Naive thymus-derived CD4-positive, alpha-beta T cell (primary cell): ENCODE measurements around the gene PTPRC. TPM values are rescaled to one million over a fixed set of nuclear protein-coding genes. Genes with fewer than 3 reads are reported as not detected.

ENCODE experiments used
- ATAC-seq: fragments of 150-1000 bp; cut with Tn5 transposase; 2 replicates; pipeline ENCODE4 v1.10.0; 2021; ENCODE audit warnings: mild to moderate bottlenecking, moderate library complexity
- CTCF ChIA-PET: fragments of 350-600 bp; sonication (Branson Sonifier 250); formaldehyde crosslinking; loops from one replicate; lab custom pipeline; 2021; ENCODE audit warnings: antibody characterized with exemption; lab: Charles Lee
- POLR2A ChIA-PET: fragments of 350-600 bp; sonication (Branson Sonifier 250); formaldehyde crosslinking; loops from one replicate; lab custom pipeline; 2021; ENCODE audit warnings: antibody characterized with exemption, inconsistent platforms; lab: Charles Lee
- DNase-seq, 9 donors: peaks; one replicate each; pipeline versions ENCODE4 v3.0.0 to v3.0.0-alpha.2; 2020 to 2022; ENCODE audit warnings: mixed read lengths in 1 of 9
- H3K27ac ChIP-seq: one replicate; pipeline ENCODE4 v1.7.0; 2013; ENCODE audit warnings: mild to moderate bottlenecking, low read depth, low read length, moderate library complexity
- H3K27me3 ChIP-seq, 2 donors: one replicate each; pipeline ENCODE4 v1.7.0; 2013; ENCODE audit warnings: low read length in 2 of 2, mild to moderate bottlenecking in 2 of 2, moderate library complexity in 2 of 2; ENCODE audit not compliant: control insufficient read depth in 2 of 2, insufficient read depth in 2 of 2
- H3K36me3 ChIP-seq, 3 experiments: 1 replicate in 2 of 3; 2 replicates in 1 of 3; pipeline ENCODE4 v1.7.0; 2013; ENCODE audit warnings: low read length in 3 of 3, mild to moderate bottlenecking in 3 of 3, moderate library complexity in 1 of 3; ENCODE audit not compliant: insufficient read depth in 3 of 3, control insufficient read depth in 2 of 3
- H3K4me1 ChIP-seq, 2 donors: one replicate each; pipeline ENCODE4 v1.7.0; 2013; ENCODE audit warnings: low read length in 2 of 2, mild to moderate bottlenecking in 2 of 2, moderate library complexity in 1 of 2; ENCODE audit not compliant: control insufficient read depth in 2 of 2, insufficient read depth in 2 of 2
- H3K4me3 ChIP-seq: 2 replicates; pipeline ENCODE4 v1.7.0; 2013; ENCODE audit warnings: mild to moderate bottlenecking, low read length
- H3K9me3 ChIP-seq, 3 experiments: 1 replicate in 2 of 3; 2 replicates in 1 of 3; pipeline ENCODE4 v1.7.0; 2013; ENCODE audit warnings: low read length in 3 of 3; ENCODE audit not compliant: control insufficient read depth in 2 of 3
- H3K27ac Mint-ChIP-seq, 9 donors: one replicate each; pipeline ENCODE4 v1.8.0; 2020 to 2022; ENCODE audit warnings: mixed read lengths in 9 of 9, mild to moderate bottlenecking in 8 of 9, moderate library complexity in 5 of 9, inconsistent platforms in 2 of 9
- H3K27me3 Mint-ChIP-seq, 5 donors: one replicate each; pipeline ENCODE4 v1.8.0; 2021 to 2022; ENCODE audit warnings: mixed read lengths in 5 of 5, mild to moderate bottlenecking in 1 of 5
- H3K36me3 Mint-ChIP-seq, 5 donors: one replicate each; pipeline ENCODE4 v1.8.0; 2020 to 2022; ENCODE audit warnings: mixed read lengths in 5 of 5, mild to moderate bottlenecking in 3 of 5, inconsistent platforms in 1 of 5
- H3K4me1 Mint-ChIP-seq, 7 donors: one replicate each; pipeline ENCODE4 v1.8.0; 2020 to 2022; ENCODE audit warnings: mixed read lengths in 7 of 7, mild to moderate bottlenecking in 3 of 7, inconsistent platforms in 1 of 7
- H3K4me3 Mint-ChIP-seq, 10 donors: one replicate each; pipeline ENCODE4 v1.8.0; 2020 to 2022; ENCODE audit warnings: mild to moderate bottlenecking in 10 of 10, mixed read lengths in 10 of 10, moderate library complexity in 6 of 10, inconsistent platforms in 2 of 10
- H3K9me3 Mint-ChIP-seq, 11 donors: one replicate each; pipeline ENCODE4 v1.8.0; 2020 to 2022; ENCODE audit warnings: mixed read lengths in 11 of 11, mild to moderate bottlenecking in 4 of 11, inconsistent platforms in 1 of 11, moderate library complexity in 1 of 11
- intact Hi-C, 2 donors: fragments of 100-400 bp; cut with micrococcal nuclease; formaldehyde crosslinking; loops; one replicate each; pipeline ENCODE4 v1.15.1; 2023
- polyA plus RNA-seq, 2 donors: library from polyadenylated mRNA; unstranded; fragments of 300-500 nt; fragmentation: Illumina TruSeq; gene quantifications; one replicate each; pipeline ENCODE4 v1.2.3, GENCODE V29; 2021
- total RNA-seq, 6 experiments: library from RNA in 5 of 6; stranded (reverse) in 5 of 6; gene quantifications; 1 replicate in 5 of 6; 2 replicates in 1 of 6; pipeline ENCODE4 v1.2.3 and lab custom pipeline; 2021 to 2026

Gene PTPRC
- total and polyA plus RNA-seq, 7 experiments from 2014 or later, result 739 to 1,286 (median 1,064) TPM

DNA sequence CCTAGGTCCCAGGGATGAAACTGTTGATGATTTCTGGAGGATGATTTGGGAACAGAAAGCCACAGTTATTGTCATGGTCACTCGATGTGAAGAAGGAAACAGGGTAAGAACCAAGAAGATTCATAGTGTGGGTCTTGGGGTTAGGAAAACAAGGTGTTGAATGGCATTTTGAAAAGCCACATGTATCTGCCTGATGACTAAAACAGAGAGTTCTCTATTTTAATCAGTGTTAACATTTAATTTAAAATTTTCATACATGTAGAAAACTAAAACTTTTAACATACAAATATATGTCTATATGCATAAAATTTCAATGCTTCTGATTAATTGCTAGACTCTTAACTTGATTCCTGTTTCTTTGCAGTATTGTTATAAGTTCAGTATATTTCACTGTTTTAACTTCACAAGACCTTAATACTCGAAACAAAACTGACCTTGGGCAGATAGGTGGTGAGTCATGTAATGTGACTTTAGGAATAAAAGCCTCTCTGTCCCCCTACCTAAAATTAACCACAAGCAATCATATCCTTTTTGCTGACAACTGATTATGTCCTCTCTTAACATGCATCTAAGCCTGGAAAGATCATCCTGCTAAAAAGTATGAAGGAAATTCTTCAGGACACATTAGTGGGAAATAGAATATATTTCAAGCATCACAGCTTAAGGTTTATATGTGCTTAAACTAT, 95.6 kb downstream of the PTPRC start:
- Mint-ChIP-seq H3K4me1 (peaks cover 41 to 86% (median 82%) of the 10 kb centered on the region in 7 donors), H3K36me3 (peaks cover 34 to 83% (median 80%) of the 10 kb centered on the region in 5 donors), H3K4me3 (peak overlapping the region in 5 of 10 donors; percentile 10 to 37 (median 32)), H3K27me3 (no peaks in the 10 kb centered on the region), H3K9me3 (peaks cover 0 to 13% (median 3%) of the 10 kb centered on the region in 11 donors), H3K27ac (peak overlapping the region; percentile 0 to 79 (median 67))
- Histone ChIP-seq H3K4me1 (peaks cover 9 to 14% of the 10 kb centered on the region in 2 donors), H3K36me3 (peaks cover 19 to 83% (median 75%) of the 10 kb centered on the region in 3 experiments), H3K27ac (no peak overlapping the region), H3K4me3 (no peak overlapping the region), H3K9me3 (no peaks in the 10 kb centered on the region), H3K27me3 (no peaks in the 10 kb centered on the region)
- ATAC-seq, result no peak
- intact Hi-C loops, result loop anchor here in 1 of 2 donors (1.0 kb wide), 1 partner anchor 8 kb away; no protein-coding TSS in a partner anchor
- POLR2A ChIA-PET, result no interaction called here
- CTCF ChIA-PET, result no interaction called here
- no peak for DNase-seq

DNA sequence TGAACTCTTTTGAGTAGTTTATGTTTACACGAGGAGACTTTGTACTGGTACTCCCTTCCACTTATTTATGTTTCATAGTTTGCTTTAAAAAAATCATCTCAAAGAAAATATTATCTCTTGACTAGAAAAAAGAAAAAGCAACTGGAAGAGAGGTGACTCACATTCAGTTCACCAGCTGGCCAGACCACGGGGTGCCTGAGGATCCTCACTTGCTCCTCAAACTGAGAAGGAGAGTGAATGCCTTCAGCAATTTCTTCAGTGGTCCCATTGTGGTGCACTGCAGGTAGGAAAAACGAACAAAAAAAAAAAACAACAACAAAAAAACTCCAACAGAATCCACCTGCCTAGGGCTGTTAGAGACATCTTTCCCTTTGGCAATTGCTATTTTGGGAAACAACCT, 102.9 kb downstream of the PTPRC start:
- Mint-ChIP-seq H3K27me3 (no peaks in the 10 kb centered on the region), H3K4me3 (no peak overlapping the region), H3K4me1 (peaks cover 29 to 65% (median 56%) of the 10 kb centered on the region in 7 donors), H3K27ac (peak overlapping the region in 8 of 9 donors; percentile 39 to 82 (median 74)), H3K9me3 (peaks cover 0 to 10% (median 0%) of the 10 kb centered on the region in 11 donors), H3K36me3 (peaks cover 29 to 59% (median 53%) of the 10 kb centered on the region in 5 donors)
- H3K9me3 ChIP-seq, result no peaks in the 10 kb centered on the region
- CTCF ChIA-PET, result no interaction called here
- ATAC-seq, result no peak
- H3K4me3 ChIP-seq, result no peak overlapping the region
- no peaks in the 10 kb centered on the region for H3K27me3 ChIP-seq
- no peak for DNase-seq
- no peak overlapping the region for H3K27ac ChIP-seq
- intact Hi-C loops, result loop anchor here in 1 of 2 donors (1.0 kb wide), 1 partner anchor 10 kb away; no protein-coding TSS in a partner anchor
- H3K4me1 ChIP-seq, result peaks cover 6 to 10% of the 10 kb centered on the region in 2 donors
- H3K36me3 ChIP-seq, result peaks cover 44 to 83% (median 77%) of the 10 kb centered on the region in 3 experiments
- POLR2A ChIA-PET, result no interaction called here

DNA sequence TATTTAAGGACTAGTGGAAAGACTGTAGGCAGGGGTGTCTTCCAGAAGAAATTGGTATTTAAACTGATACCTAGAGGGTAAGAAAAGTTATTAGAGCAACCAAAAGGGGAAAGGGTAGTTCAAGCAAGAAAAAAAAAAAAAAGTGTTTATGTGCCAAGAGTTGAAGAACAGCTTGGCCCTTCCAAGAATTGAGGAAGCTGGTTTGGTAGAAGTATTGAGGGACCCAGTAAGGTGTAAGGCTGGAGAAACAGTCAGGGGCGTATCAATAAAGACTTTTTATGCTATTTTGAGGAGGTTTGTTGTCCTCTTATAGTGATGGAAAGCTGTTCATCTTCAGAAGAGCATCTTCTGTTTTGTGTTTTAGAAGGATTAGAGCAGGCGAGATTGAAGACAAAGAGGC, 108.3 kb downstream of the PTPRC start:
- intact Hi-C loops, result loop anchor here (5.0 kb wide), 1 partner anchor 35 kb away; no protein-coding TSS in a partner anchor
- CTCF ChIA-PET, result interaction anchor here (1.5 kb wide), 1 partner anchor 366 kb away, joined by 4 read pairs; no protein-coding TSS in a partner anchor
- no peak for DNase-seq
- no peaks in the 10 kb centered on the region for H3K27me3 ChIP-seq
- H3K4me1 ChIP-seq, result peaks cover 6 to 10% of the 10 kb centered on the region in 2 donors
- POLR2A ChIA-PET, result interaction anchor here (0.6 to 1.2 kb wide), 3 partner anchors 18 to 547 kb away, joined by 3 to 6 read pairs (median 4); no protein-coding TSS in a partner anchor
- no peak overlapping the region for H3K4me3 Mint-ChIP-seq
- ATAC-seq, result peak; percentile 16
- peaks cover 12 to 36% (median 24%) of the 10 kb centered on the region in 7 donors for H3K4me1 Mint-ChIP-seq
- peaks cover 18 to 39% (median 32%) of the 10 kb centered on the region in 5 donors for H3K36me3 Mint-ChIP-seq
- H3K9me3 ChIP-seq, result no peaks in the 10 kb centered on the region
- no peak overlapping the region for H3K27ac Mint-ChIP-seq
- no peak overlapping the region for H3K27ac ChIP-seq
- H3K27me3 Mint-ChIP-seq, result no peaks in the 10 kb centered on the region
- H3K36me3 ChIP-seq, result peaks cover 63 to 94% (median 88%) of the 10 kb centered on the region in 3 experiments
- H3K9me3 Mint-ChIP-seq, result no peaks in the 10 kb centered on the region
- H3K4me3 ChIP-seq, result no peak overlapping the region

DNA sequence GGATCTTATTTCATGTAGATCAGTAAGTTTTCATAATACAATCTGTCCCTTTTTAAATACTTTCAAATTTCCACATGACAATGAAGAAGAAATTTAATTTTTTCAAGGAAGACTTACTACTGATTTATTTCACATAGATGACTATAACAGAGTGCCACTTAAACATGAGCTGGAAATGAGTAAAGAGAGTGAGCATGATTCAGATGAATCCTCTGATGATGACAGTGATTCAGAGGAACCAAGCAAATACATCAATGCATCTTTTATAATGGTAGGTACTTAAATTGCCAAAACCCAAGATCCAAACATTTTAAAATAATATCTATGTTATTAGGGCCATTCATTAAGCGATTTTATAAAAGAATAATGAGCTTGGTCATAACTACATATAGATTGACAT, 110.4 kb downstream of the PTPRC start:
- intact Hi-C loops, result loop anchor here (5.0 kb wide), 1 partner anchor 37 kb away; no protein-coding TSS in a partner anchor

DNA sequence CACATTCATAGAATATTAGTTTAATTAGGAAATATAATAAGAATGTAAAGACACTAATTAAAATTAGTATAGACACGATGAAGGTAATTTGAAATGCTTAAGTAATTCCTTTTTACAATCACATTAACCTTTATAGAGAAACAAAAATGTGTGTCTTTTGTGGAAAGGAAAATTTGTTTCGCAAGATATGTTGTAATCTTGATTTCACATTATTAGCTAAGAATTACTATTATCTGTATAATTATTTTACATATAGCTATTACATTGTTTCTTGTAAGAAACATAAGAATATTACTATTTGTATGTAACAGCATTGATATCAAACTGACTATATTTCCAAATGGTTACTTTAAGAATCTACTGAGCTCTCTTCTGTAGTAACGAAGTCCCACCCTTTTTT, 111.2 kb downstream of the PTPRC start:
- Histone ChIP-seq H3K27ac (no peak overlapping the region), H3K4me1 (peaks cover 0 to 5% of the 10 kb centered on the region in 2 donors), H3K9me3 (no peaks in the 10 kb centered on the region), H3K27me3 (no peaks in the 10 kb centered on the region), H3K4me3 (no peak overlapping the region), H3K36me3 (peaks cover 60 to 94% (median 90%) of the 10 kb centered on the region in 3 experiments)
- DNase-seq, result no peak
- Mint-ChIP-seq H3K36me3 (peaks cover 12 to 39% (median 37%) of the 10 kb centered on the region in 5 donors), H3K27me3 (no peaks in the 10 kb centered on the region), H3K4me3 (no peak overlapping the region), H3K4me1 (peaks cover 6 to 30% (median 15%) of the 10 kb centered on the region in 7 donors), H3K9me3 (no peaks in the 10 kb centered on the region), H3K27ac (peak overlapping the region in 1 of 9 donors; percentile 59)
- intact Hi-C loops, result loop anchor here in 1 of 2 donors (2.0 kb wide), 1 partner anchor 13 kb away; no protein-coding TSS in a partner anchor
- ChIA-PET CTCF (no interaction called here), POLR2A (interaction anchor here (1.7 kb wide), 1 partner anchor 15 kb away, joined by 6 read pairs; no protein-coding TSS in a partner anchor)
- no peak for ATAC-seq

More for the DNA sequence above, 110.4 kb downstream of the PTPRC start:
- POLR2A ChIA-PET, result no interaction called here
- Histone ChIP-seq H3K4me3 (no peak overlapping the region), H3K9me3 (no peaks in the 10 kb centered on the region), H3K27me3 (no peaks in the 10 kb centered on the region), H3K36me3 (peaks cover 60 to 94% (median 90%) of the 10 kb centered on the region in 3 experiments), H3K27ac (no peak overlapping the region), H3K4me1 (peaks cover 3 to 10% of the 10 kb centered on the region in 2 donors)
- Mint-ChIP-seq H3K27me3 (no peaks in the 10 kb centered on the region), H3K27ac (peak overlapping the region in 3 of 9 donors; percentile 13 to 30 (median 14)), H3K9me3 (no peaks in the 10 kb centered on the region), H3K36me3 (peaks cover 12 to 32% (median 31%) of the 10 kb centered on the region in 5 donors), H3K4me3 (no peak overlapping the region), H3K4me1 (peaks cover 6 to 24% (median 15%) of the 10 kb centered on the region in 7 donors)
- CTCF ChIA-PET, result no interaction called here
- no peak for DNase-seq
- no peak for ATAC-seq

DNA sequence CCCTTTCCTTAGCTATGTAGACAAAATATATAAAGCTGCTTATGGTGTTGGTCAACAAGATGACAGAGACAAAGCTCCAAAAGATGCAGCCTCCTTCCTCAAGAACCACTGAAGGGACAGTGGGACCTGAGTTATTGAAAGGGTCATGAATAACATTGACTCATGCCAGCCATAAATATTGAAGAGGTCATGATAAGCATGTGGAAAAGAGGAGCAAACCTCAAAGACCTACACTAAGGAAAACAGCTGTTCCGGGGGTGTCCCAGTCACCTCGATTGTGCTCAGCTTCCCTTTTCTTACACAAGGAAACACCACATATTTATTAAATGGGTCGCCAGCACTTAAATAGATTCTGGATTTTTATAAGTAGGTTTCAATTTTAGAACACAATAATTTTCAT, 112.9 kb downstream of the PTPRC start:
- Mint-ChIP-seq H3K4me1 (peaks cover 6 to 39% (median 15%) of the 10 kb centered on the region in 7 donors), H3K4me3 (no peak overlapping the region), H3K9me3 (no peaks in the 10 kb centered on the region), H3K27me3 (no peaks in the 10 kb centered on the region), H3K36me3 (peaks cover 12 to 49% (median 45%) of the 10 kb centered on the region in 5 donors), H3K27ac (peak overlapping the region in 8 of 9 donors; percentile 38 to 86 (median 72))
- DNase-seq (no peak), ATAC-seq (no peak)
- ChIA-PET CTCF (no interaction called here), POLR2A (interaction anchor here (0.6 to 0.8 kb wide), 2 partner anchors 68 to 328 kb away, joined by 3 to 7 read pairs; no protein-coding TSS in a partner anchor)
- intact Hi-C loops, result loop anchor here in 1 of 2 donors (1.0 to 2.0 kb wide), 2 partner anchors 10 to 15 kb away; no protein-coding TSS in a partner anchor
- no peak overlapping the region for H3K4me3 ChIP-seq
- H3K27ac ChIP-seq, result peak overlapping the region; percentile 23
- H3K9me3 ChIP-seq, result no peaks in the 10 kb centered on the region
- peaks cover 64 to 94% (median 89%) of the 10 kb centered on the region in 3 experiments for H3K36me3 ChIP-seq
- no peaks in the 10 kb centered on the region for H3K4me1 ChIP-seq
- no peaks in the 10 kb centered on the region for H3K27me3 ChIP-seq
